Measurements from ENCODE around the gene CDH9. TPM values are rescaled to one million over a fixed set of nuclear protein-coding genes. Genes with fewer than 3 reads are reported as not detected.

Gene CDH9
- total and polyA plus RNA-seq, 11 donors, result not detected

DNA sequence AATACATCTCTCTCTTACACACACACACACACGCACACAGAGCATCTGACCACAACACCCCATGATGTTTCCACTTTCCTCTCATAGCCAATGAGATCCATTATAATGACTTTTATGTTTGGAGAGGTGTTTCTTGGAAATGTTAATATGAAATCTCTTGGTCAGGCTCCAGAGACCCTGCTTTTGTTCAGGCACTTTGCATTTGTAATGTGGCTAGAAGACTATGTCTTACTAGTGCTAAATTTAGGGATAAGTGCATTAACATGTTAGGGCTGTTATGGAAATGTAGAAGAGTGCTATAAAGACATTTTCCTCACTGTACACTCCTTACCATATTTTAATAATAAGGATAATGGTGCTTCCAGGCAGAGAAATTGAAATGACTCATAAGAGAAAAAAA is 3.8 kb downstream of the CDH9 start:
- Histone ChIP-seq H3K36me3 (no peaks in the 10 kb centered on the region), H3K27ac (no peak overlapping the region), H3K4me3 (no peak overlapping the region), H3K27me3 (no peaks in the 10 kb centered on the region), H3K9me3 (no peaks in the 10 kb centered on the region), H3K4me1 (no peaks in the 10 kb centered on the region)
- DNase-seq (no peak), ATAC-seq (no peak)
- WGBS, 4 donors, result 49 to 56% (median 54%) methylated on average over 1 of the region's 1 CpG
- intact Hi-C loops (cut with DNase I), result no loop called here
- TF ChIP-seq, protein P1, sequence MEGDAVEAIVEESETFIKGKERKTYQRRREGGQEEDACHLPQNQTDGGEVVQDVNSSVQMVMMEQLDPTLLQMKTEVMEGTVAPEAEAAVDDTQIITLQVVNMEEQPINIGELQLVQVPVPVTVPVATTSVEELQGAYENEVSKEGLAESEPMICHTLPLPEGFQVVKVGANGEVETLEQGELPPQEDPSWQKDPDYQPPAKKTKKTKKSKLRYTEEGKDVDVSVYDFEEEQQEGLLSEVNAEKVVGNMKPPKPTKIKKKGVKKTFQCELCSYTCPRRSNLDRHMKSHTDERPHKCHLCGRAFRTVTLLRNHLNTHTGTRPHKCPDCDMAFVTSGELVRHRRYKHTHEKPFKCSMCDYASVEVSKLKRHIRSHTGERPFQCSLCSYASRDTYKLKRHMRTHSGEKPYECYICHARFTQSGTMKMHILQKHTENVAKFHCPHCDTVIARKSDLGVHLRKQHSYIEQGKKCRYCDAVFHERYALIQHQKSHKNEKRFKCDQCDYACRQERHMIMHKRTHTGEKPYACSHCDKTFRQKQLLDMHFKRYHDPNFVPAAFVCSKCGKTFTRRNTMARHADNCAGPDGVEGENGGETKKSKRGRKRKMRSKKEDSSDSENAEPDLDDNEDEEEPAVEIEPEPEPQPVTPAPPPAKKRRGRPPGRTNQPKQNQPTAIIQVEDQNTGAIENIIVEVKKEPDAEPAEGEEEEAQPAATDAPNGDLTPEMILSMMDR (IDR thresholded peaks at IDR 0.05), result no peak
- TF ChIP-seq POLR2A (IDR thresholded peaks at IDR 0.05), result no peak

DNA sequence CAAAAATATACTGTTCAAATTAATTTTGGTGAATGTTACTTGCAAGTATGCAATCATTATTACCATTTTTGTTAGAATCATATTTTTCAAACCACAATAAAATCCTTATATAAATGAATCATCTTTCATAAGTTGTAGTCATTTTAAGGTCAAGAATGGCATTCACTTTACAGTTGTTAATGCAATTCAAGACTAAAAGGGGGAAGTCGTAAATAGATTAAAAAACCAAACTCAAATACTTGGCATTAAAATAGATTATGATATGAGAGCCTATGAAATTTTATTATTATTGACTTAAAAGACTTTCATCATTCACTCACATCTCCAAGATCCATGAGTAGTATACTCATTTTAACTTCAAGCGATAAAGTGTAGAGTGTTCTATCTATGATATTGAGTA is 11.6 kb downstream of the CDH9 start:
- no peak overlapping the region for H3K4me3 ChIP-seq
- no peaks in the 10 kb centered on the region for H3K36me3 ChIP-seq
- no peak overlapping the region for H3K27ac ChIP-seq
- H3K4me1 ChIP-seq, result no peaks in the 10 kb centered on the region
- ATAC-seq (no peak), DNase-seq (no peak)
- TF ChIP-seq POLR2A (IDR thresholded peaks at IDR 0.05), result no peak
- TF ChIP-seq, protein P1 (IDR thresholded peaks at IDR 0.05), result no peak
- 82 to 92% (median 86%) methylated on average over 2 of the region's 2 CpGs for WGBS, 4 donors
- no peaks in the 10 kb centered on the region for H3K27me3 ChIP-seq
- H3K9me3 ChIP-seq, result no peaks in the 10 kb centered on the region
- intact Hi-C loops (cut with DNase I), result no loop called here

DNA sequence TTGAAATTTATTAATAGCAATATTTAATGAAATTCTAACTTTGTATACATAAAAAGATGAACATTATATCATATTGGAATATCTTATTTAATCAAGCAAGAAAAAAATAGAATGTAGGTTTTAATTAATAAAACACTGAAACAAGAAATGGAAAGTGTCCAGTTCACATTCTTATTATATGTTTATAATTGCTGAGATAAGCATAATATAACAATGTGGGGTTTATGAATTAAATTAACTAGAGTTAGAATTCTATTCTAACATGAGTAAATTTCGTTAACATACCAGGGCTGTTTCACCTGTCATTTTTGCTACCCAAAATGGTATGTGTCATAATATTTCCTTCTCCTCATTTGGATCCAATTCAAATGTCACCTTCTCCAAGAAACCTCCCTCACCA is 12.3 kb downstream of the CDH9 start:
- H3K4me3 ChIP-seq, result no peak overlapping the region
- DNase-seq (no peak), ATAC-seq (no peak)
- no peaks in the 10 kb centered on the region for H3K9me3 ChIP-seq
- no peaks in the 10 kb centered on the region for H3K4me1 ChIP-seq
- TF ChIP-seq, protein P1 (IDR thresholded peaks at IDR 0.05), result no peak
- no peak for TF ChIP-seq POLR2A (IDR thresholded peaks at IDR 0.05)
- intact Hi-C loops (cut with DNase I), result no loop called here
- no peak overlapping the region for H3K27ac ChIP-seq
- H3K27me3 ChIP-seq, result no peaks in the 10 kb centered on the region
- no peaks in the 10 kb centered on the region for H3K36me3 ChIP-seq
- WGBS, 4 donors, result 44 to 57% (median 49%) methylated on average over 1 of the region's 1 CpG

DNA sequence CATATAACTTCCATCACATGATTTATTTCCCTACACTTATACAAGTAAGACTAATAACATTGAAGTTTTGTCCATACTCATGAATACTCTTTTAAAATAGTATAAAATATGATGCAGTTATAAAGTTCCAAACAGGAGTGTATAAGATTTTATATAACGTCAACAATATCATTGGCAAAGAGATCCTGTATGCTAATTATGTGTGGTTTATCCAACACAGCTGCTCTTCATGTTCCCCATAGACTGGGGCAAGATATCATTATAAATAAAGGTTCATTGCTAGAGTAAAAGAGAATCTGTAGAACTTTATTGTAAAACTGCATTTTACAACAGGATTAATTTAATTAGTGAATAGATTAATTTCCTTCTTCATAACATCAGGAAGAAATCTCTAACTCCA is 16.9 kb downstream of the CDH9 start:
- 57 to 74% (median 60%) methylated on average over 1 of the region's 1 CpG for WGBS, 4 donors
- no peak overlapping the region for H3K27ac ChIP-seq
- TF ChIP-seq POLR2A (IDR thresholded peaks at IDR 0.05), result no peak
- TF ChIP-seq, protein P1 (IDR thresholded peaks at IDR 0.05), result no peak
- H3K4me3 ChIP-seq, result no peak overlapping the region
- intact Hi-C loops (cut with DNase I), result no loop called here
- H3K27me3 ChIP-seq, result no peaks in the 10 kb centered on the region
- ATAC-seq, result no peak
- DNase-seq, result no peak
- no peaks in the 10 kb centered on the region for H3K9me3 ChIP-seq
- no peaks in the 10 kb centered on the region for H3K36me3 ChIP-seq
- H3K4me1 ChIP-seq, result no peaks in the 10 kb centered on the region

Measured in heart left ventricle (tissue), 16 donors.